GM12873 (cell line): ENCODE results near the gene PRKAG1.

Source experiments
- CTCF ChIP-seq: IDR thresholded peaks from 2 replicates; pipeline ENCODE4 v1.5.1; 2012; ENCODE audit warnings: low read depth, mild to moderate bottlenecking, moderate library complexity, low read length, control low read depth; ENCODE audit not compliant: insufficient read depth; ENCODE audit errors: missing control alignments

PRKAG1 gene

GRCh38 chr12:48954061-48954460, 64.5 kb downstream of the PRKAG1 start:
- no peak for TF ChIP-seq CTCF

- no peak for TF ChIP-seq CTCF
Measured at GRCh38 chr12:48952691-48953090, 65.9 kb downstream of the PRKAG1 start.
